B cell (primary cell): Measurements from ENCODE around the gene ZBED2. TPM values are rescaled to one million over a fixed set of nuclear protein-coding genes. Genes with fewer than 3 reads are reported as not detected.

Source experiments
- ATAC-seq: fragments of 200-7000 bp; cut with Tn5 transposase; one replicate; pipeline ENCODE4 v1.10.0; 2021; ENCODE audit warnings: low read depth, mild to moderate bottlenecking, moderate number of reproducible peaks, moderate library complexity
- CTCF ChIA-PET: fragments of 350-600 bp; sonication (Branson Sonifier 250); formaldehyde crosslinking; loops from one replicate; lab custom pipeline; 2021; ENCODE audit warnings: antibody characterized with exemption, inconsistent platforms; lab: Charles Lee
- POLR2A ChIA-PET: fragments of 350-600 bp; sonication (Branson Sonifier 250); formaldehyde crosslinking; loops from one replicate; lab custom pipeline; 2021; ENCODE audit warnings: antibody characterized with exemption; lab: Charles Lee
- DNase-seq: peaks from one replicate; pipeline ENCODE4 v3.0.0; 2013
- H2AFZ ChIP-seq: 2 replicates; pipeline ENCODE4 v1.6.1; 2012; ENCODE audit warnings: mild to moderate bottlenecking, low read depth, low read length; ENCODE audit not compliant: insufficient read depth, poor library complexity, severe bottlenecking
- H3K27ac ChIP-seq, 2 donors: 1 replicate in 1 of 2; 2 replicates in 1 of 2; pipeline ENCODE4 v1.5.1; 2012 to 2013; ENCODE audit warnings: low read length in 2 of 2, mild to moderate bottlenecking in 2 of 2, moderate library complexity in 1 of 2
- H3K27me3 ChIP-seq, 4 experiments: fragments of 200-600 bp in 1 of 4; sonication (generic) in 1 of 4; replicated peaks in 1 of 4; 1 replicate in 2 of 4; 2 replicates in 2 of 4; pipeline versions ENCODE4 v1.6.1 to v1.7.0; 2013 to 2016; ENCODE audit warnings: low read length in 3 of 4, mild to moderate bottlenecking in 2 of 4, mixed read lengths in 1 of 4, moderate library complexity in 1 of 4; ENCODE audit not compliant: insufficient read depth in 4 of 4, control insufficient read depth in 3 of 4; ENCODE audit errors: control extremely low read depth in 1 of 4
- H3K36me3 ChIP-seq, 2 experiments: replicated peaks in 1 of 2; 1 replicate in 1 of 2; 2 replicates in 1 of 2; pipeline versions ENCODE4 v1.6.1 to v1.7.1; 2013; ENCODE audit warnings: low read length in 1 of 2; ENCODE audit not compliant: insufficient read depth in 2 of 2, control insufficient read depth in 1 of 2; ENCODE audit errors: control extremely low read depth in 1 of 2, extremely low read depth in 1 of 2
- H3K4me1 ChIP-seq, 2 donors: fragments of 200-600 bp in 1 of 2; sonication (generic) in 1 of 2; 1 replicate in 1 of 2; 2 replicates in 1 of 2; pipeline versions ENCODE4 v1.5.1 to v1.6.1; 2013 to 2017; ENCODE audit warnings: low read length in 2 of 2; ENCODE audit not compliant: control insufficient read depth in 2 of 2, insufficient read depth in 2 of 2
- H3K4me2 ChIP-seq: replicated peaks from 2 replicates; pipeline ENCODE3; 2012; ENCODE audit warnings: mild to moderate bottlenecking, low read depth, low read length; ENCODE audit not compliant: poor library complexity, severe bottlenecking
- H3K4me3 ChIP-seq, 5 experiments: fragments of 200-600 bp in 1 of 5; sonication (generic) in 1 of 5; 1 replicate in 3 of 5; 2 replicates in 2 of 5; pipeline versions ENCODE4 v1.5.1 to v1.7.0; 2011 to 2016; ENCODE audit warnings: low read length in 4 of 5, mild to moderate bottlenecking in 4 of 5, low read depth in 2 of 5, control low read depth in 1 of 5, moderate library complexity in 1 of 5; ENCODE audit not compliant: insufficient read depth in 1 of 5; ENCODE audit errors: control extremely low read depth in 1 of 5, extremely low read depth in 1 of 5
- H3K79me2 ChIP-seq: fragments of 200-600 bp; sonication (generic); one replicate; pipeline ENCODE4 v1.6.0; 2016; ENCODE audit warnings: low read length; ENCODE audit not compliant: control insufficient read depth, insufficient read depth
- H3K9ac ChIP-seq: fragments of 200-600 bp; sonication (generic); 2 replicates; pipeline ENCODE4 v1.6.1; 2017; ENCODE audit warnings: mild to moderate bottlenecking, low read length, moderate library complexity
- H3K9me3 ChIP-seq, 3 donors: one replicate each; pipeline versions ENCODE4 v1.6.1 to v1.7.1; 2013; ENCODE audit warnings: low read length in 2 of 3; ENCODE audit not compliant: control insufficient read depth in 2 of 3, insufficient read depth in 1 of 3; ENCODE audit errors: control extremely low read depth in 1 of 3
- H4K20me1 ChIP-seq: 2 replicates; pipeline ENCODE4 v1.6.0; 2012; ENCODE audit warnings: mild to moderate bottlenecking, low read length; ENCODE audit not compliant: insufficient read depth, control insufficient read depth, poor library complexity, severe bottlenecking
- H3K27ac Mint-ChIP-seq: one replicate; pipeline ENCODE4 v1.8.0; 2021; ENCODE audit warnings: mixed read lengths
- H3K27me3 Mint-ChIP-seq: one replicate; pipeline ENCODE4 v1.8.0; 2021; ENCODE audit warnings: mixed read lengths
- H3K4me1 Mint-ChIP-seq: one replicate; pipeline ENCODE4 v1.8.0; 2021; ENCODE audit warnings: mixed read lengths
- H3K4me3 Mint-ChIP-seq: one replicate; pipeline ENCODE4 v1.8.0; 2021; ENCODE audit warnings: mixed read lengths
- H3K9me3 Mint-ChIP-seq: one replicate; pipeline ENCODE4 v1.8.0; 2022; ENCODE audit warnings: mixed read lengths; ENCODE audit not compliant: insufficient read depth
- EZH2 ChIP-seq: IDR thresholded peaks from 2 replicates; pipeline ENCODE4 v1.6.1; 2012; ENCODE audit warnings: borderline replicate concordance, low read depth, mild to moderate bottlenecking, moderate library complexity, low read length; ENCODE audit not compliant: insufficient read depth, poor library complexity, severe bottlenecking
- WGBS: methylation state at CpG from one replicate; pipeline ENCODE4 v1.1.5; 2013; ENCODE audit warnings: missing lambda C conversion rate; ENCODE audit not compliant: insufficient coverage; 5-methylcytosine and 5-hydroxymethylcytosine counted together
- intact Hi-C: fragments of 100-400 bp; cut with micrococcal nuclease; formaldehyde crosslinking; loops from one replicate; pipeline ENCODE4 v1.10.0; 2022
- polyA plus RNA-seq: library from polyadenylated mRNA; depleted of rRNA; stranded (reverse); fragments of >200 nt; gene quantifications from 2 replicates; pipeline ENCODE4 v1.2.3, GENCODE V29; 2012
- total RNA-seq, 2 donors: library from RNA; stranded (reverse); fragments of 120-200 nt in 1 of 2; gene quantifications; 1 replicate in 1 of 2; 2 replicates in 1 of 2; pipeline versions ENCODE4 v1.2.3 to v1.2.4, GENCODE V29; 2013 to 2022
- TF ChIP-seq, protein P1 (sequence below): fragments of 200-600 bp; IDR thresholded peaks from one replicate; pipeline ENCODE4 v1.8.0; 2022; ENCODE audit warnings: antibody characterized with exemption, mild to moderate bottlenecking

The ZBED2 gene
- total and polyA plus RNA-seq, 2 donors (not counting 1 experiment from before 2014, with no cell fraction given) = 0.36 to 6.0 TPM

DNA sequence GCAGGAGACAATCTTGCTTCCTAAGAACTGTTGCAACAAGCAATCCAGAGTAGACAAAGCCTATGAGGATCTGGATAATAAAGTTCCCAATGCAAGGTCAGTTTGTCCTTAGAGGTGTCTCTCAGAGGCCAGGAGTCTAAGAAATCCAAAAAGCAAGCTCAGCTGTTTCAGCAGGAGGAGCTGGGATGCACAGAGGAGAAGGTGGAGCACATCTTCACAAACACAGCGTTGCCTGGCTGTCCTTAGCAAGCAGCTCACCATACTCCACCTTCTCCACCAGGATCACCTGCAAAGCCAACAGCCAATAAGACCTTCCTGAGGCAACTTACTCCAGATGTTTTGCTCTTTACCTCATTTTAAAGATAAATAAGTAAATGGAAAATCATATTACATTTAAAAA, 365 bp downstream of the ZBED2 start:
- no peaks in the 10 kb centered on the region for H3K9me3 ChIP-seq
- peaks cover 53% of the 10 kb centered on the region for H3K4me1 Mint-ChIP-seq
- H3K36me3 ChIP-seq = peaks cover 0 to 2% of the 10 kb centered on the region in 2 experiments
- ChIA-PET CTCF (interaction anchor here (0.6 to 3.9 kb wide), 6 partner anchors 16 to 740 kb away, joined by 3 to 35 read pairs (median 6); no protein-coding TSS in a partner anchor), POLR2A (interaction anchor here (1.0 to 1.5 kb wide), 2 partner anchors 9 to 22 kb away, joined by 6 read pairs; no protein-coding TSS in a partner anchor)
- no peak for ATAC-seq
- H3K4me2 ChIP-seq = peak overlapping the region; percentile 54
- H2AFZ ChIP-seq = peak overlapping the region; percentile 45
- intact Hi-C loops = loop anchor here (1.0 to 5.0 kb wide), 3 partner anchors 16 to 73 kb away; no protein-coding TSS in a partner anchor
- H3K27me3 ChIP-seq = no peaks in the 10 kb centered on the region
- peak overlapping the region; percentile 84 for H3K27ac Mint-ChIP-seq
- no peak for DNase-seq
- H3K4me3 Mint-ChIP-seq = peak overlapping the region; percentile 56
- no peaks in the 10 kb centered on the region for H4K20me1 ChIP-seq
- TF ChIP-seq, protein P1, sequence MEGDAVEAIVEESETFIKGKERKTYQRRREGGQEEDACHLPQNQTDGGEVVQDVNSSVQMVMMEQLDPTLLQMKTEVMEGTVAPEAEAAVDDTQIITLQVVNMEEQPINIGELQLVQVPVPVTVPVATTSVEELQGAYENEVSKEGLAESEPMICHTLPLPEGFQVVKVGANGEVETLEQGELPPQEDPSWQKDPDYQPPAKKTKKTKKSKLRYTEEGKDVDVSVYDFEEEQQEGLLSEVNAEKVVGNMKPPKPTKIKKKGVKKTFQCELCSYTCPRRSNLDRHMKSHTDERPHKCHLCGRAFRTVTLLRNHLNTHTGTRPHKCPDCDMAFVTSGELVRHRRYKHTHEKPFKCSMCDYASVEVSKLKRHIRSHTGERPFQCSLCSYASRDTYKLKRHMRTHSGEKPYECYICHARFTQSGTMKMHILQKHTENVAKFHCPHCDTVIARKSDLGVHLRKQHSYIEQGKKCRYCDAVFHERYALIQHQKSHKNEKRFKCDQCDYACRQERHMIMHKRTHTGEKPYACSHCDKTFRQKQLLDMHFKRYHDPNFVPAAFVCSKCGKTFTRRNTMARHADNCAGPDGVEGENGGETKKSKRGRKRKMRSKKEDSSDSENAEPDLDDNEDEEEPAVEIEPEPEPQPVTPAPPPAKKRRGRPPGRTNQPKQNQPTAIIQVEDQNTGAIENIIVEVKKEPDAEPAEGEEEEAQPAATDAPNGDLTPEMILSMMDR = no peak
- TF ChIP-seq EZH2 = no peak
- peak overlapping the region in 2 of 5 experiments; percentile 2 to 4 for H3K4me3 ChIP-seq
- peaks cover 27 to 47% of the 10 kb centered on the region in 2 donors for H3K4me1 ChIP-seq
- peak overlapping the region in 1 of 2 donors; percentile 71 for H3K27ac ChIP-seq
- WGBS = 0% methylated on average over 1 of the region's 1 CpG
- H3K9me3 Mint-ChIP-seq = no peaks in the 10 kb centered on the region
- H3K79me2 ChIP-seq = no peaks in the 10 kb centered on the region
- H3K9ac ChIP-seq = peak overlapping the region; percentile 22
- no peaks in the 10 kb centered on the region for H3K27me3 Mint-ChIP-seq

GRCh38 chr3:111594205-111594604, 941 bp downstream of the ZBED2 start:
- TF ChIP-seq EZH2 = no peak
- TF ChIP-seq, protein P1 = no peak
- ChIA-PET CTCF (interaction anchor here (1.0 to 3.9 kb wide), 5 partner anchors 16 to 78 kb away, joined by 3 to 35 read pairs (median 7); no protein-coding TSS in a partner anchor), POLR2A (interaction anchor here (1.0 to 1.5 kb wide), 2 partner anchors 9 to 22 kb away, joined by 6 read pairs; no protein-coding TSS in a partner anchor)
- peaks cover 27 to 47% of the 10 kb centered on the region in 2 donors for H3K4me1 ChIP-seq
- no peak overlapping the region for H3K4me3 ChIP-seq
- no peaks in the 10 kb centered on the region for H3K27me3 ChIP-seq
- peak overlapping the region; percentile 16 to 71 for H3K27ac ChIP-seq
- H3K79me2 ChIP-seq = no peaks in the 10 kb centered on the region
- peak overlapping the region; percentile 13 for H3K9ac ChIP-seq
- H4K20me1 ChIP-seq = no peaks in the 10 kb centered on the region
- H3K9me3 ChIP-seq = no peaks in the 10 kb centered on the region
- ATAC-seq (peak; percentile 74), DNase-seq (peak; percentile 25)
- Mint-ChIP-seq H3K4me1 (peaks cover 58% of the 10 kb centered on the region), H3K4me3 (peak overlapping the region; percentile 56), H3K27me3 (no peaks in the 10 kb centered on the region), H3K27ac (peak overlapping the region; percentile 84), H3K9me3 (no peaks in the 10 kb centered on the region)
- WGBS = no CpG with 5 or more reads among the region's 2 CpGs
- H2AFZ ChIP-seq = peak overlapping the region; percentile 45
- H3K4me2 ChIP-seq = peak overlapping the region; percentile 54
- intact Hi-C loops = loop anchor here (1.0 to 5.0 kb wide), 3 partner anchors 15 to 73 kb away; no protein-coding TSS in a partner anchor
- H3K36me3 ChIP-seq = no peaks in the 10 kb centered on the region
